HTR-8/SVneo (cell line): ENCODE measurements around the gene ICA1L.
"Not testable (repeated sequence)": the region's sequence is repeated elsewhere in the genome, so short reads cannot be mapped to it uniquely, and the experiment has no call there.

Experiments used
- DNase-seq: peaks from one replicate; pipeline ENCODE4 v3.0.0; 2011; ENCODE audit warnings: low spot score, mixed read lengths; ENCODE audit not compliant: insufficient read length
- FAIRE-seq: peaks from 2 replicates; lab custom pipeline; 2011; peaks lifted over from hg19 to GRCh38; lab: Jason Lieb, UNC

The ICA1L gene

GRCh38 chr2:202848813-202849212 lies 22.8 kb downstream of the ICA1L start:
- FAIRE-seq = no peak
- DNase-seq = no peak

GRCh38 chr2:202847693-202848524 lies 23.7 kb downstream of the ICA1L start:
- FAIRE-seq (no peak), DNase-seq (no peak)

GRCh38 chr2:202844656-202845055 lies 26.9 kb downstream of the ICA1L start:
- DNase-seq = no peak
- FAIRE-seq = no peak

- no peak for FAIRE-seq
- DNase-seq = no peak
These were observed 28.9 kb downstream of the ICA1L start for GRCh38 chr2:202842690-202843089.

GRCh38 chr2:202841090-202841867 lies 30.3 kb downstream of the ICA1L start:
- DNase-seq (no peak), FAIRE-seq (peak; percentile 64)

- DNase-seq (peak; percentile 73), FAIRE-seq (peak; percentile 59)
These were observed 40.0 kb downstream of the ICA1L start for GRCh38 chr2:202831242-202832220.

GRCh38 chr2:202824901-202825300 lies 46.7 kb downstream of the ICA1L start:
- FAIRE-seq (no peak), DNase-seq (no peak)

GRCh38 chr2:202822411-202822810 lies 49.2 kb downstream of the ICA1L start:
- FAIRE-seq (no peak), DNase-seq (no peak)

GRCh38 chr2:202821206-202822160 lies 50.1 kb downstream of the ICA1L start:
- DNase-seq = no peak
- no peak for FAIRE-seq

- FAIRE-seq (no peak), DNase-seq (no peak)
These were observed 53.2 kb downstream of the ICA1L start for GRCh38 chr2:202818321-202818720.

- no peak for DNase-seq
- no peak for FAIRE-seq
These were observed 53.8 kb downstream of the ICA1L start for GRCh38 chr2:202817771-202818170.

GRCh38 chr2:202815548-202816360 lies 55.8 kb downstream of the ICA1L start:
- FAIRE-seq (no peak), DNase-seq (no peak)

- no peak for FAIRE-seq
- no peak for DNase-seq
These were observed 57.3 kb downstream of the ICA1L start for GRCh38 chr2:202814226-202814625.

GRCh38 chr2:202813387-202813786 lies 58.2 kb downstream of the ICA1L start:
- DNase-seq = no peak
- no peak for FAIRE-seq

GRCh38 chr2:202808754-202809153 lies 62.8 kb downstream of the ICA1L start:
- FAIRE-seq = peak; percentile 23
- DNase-seq = no peak

- FAIRE-seq, DNase-seq: not testable (repeated sequence)
These were observed 64.0 kb downstream of the ICA1L start for GRCh38 chr2:202807431-202808138.

- DNase-seq, FAIRE-seq: not testable (repeated sequence)
These were observed 65.7 kb downstream of the ICA1L start for GRCh38 chr2:202805911-202806310.

GRCh38 chr2:202797944-202798343 lies 73.6 kb downstream of the ICA1L start:
- DNase-seq (no peak), FAIRE-seq (no peak)
